WTC11 (cell line): ENCODE data around the gene KIF26A. TPM values are rescaled to one million over a fixed set of nuclear protein-coding genes. Genes with fewer than 3 reads are reported as not detected.
A peak's percentile ranks its signal among the peaks of the same experiment; 100 is the strongest.

ENCODE experiments used
- ATAC-seq: fragments of 200-7000 bp; cut with Tn5 transposase; 2 replicates; pipeline ENCODE4 v1.10.0; 2021; ENCODE audit warnings: mild to moderate bottlenecking, moderate library complexity
- CTCF ChIA-PET: fragments of 300-600 bp; sonication (Branson Sonifier 250); formaldehyde crosslinking; loops from one replicate; lab custom pipeline; 2021; ENCODE audit warnings: antibody characterized with exemption; lab: Charles Lee
- POLR2A ChIA-PET: fragments of 350-600 bp; sonication (Branson Sonifier 250); formaldehyde crosslinking; loops from one replicate; lab custom pipeline; 2021; ENCODE audit warnings: antibody characterized with exemption; lab: Charles Lee
- DNase-seq: peaks from one replicate; pipeline ENCODE4 v3.0.0; 2021; ENCODE audit warnings: low spot score
- H3K27ac Mint-ChIP-seq: 2 replicates; pipeline ENCODE4 v1.8.0; 2021; ENCODE audit warnings: mixed read lengths
- H3K27me3 Mint-ChIP-seq: 2 replicates; pipeline ENCODE4 v1.8.0; 2021; ENCODE audit warnings: low read depth, mild to moderate bottlenecking, moderate library complexity, mixed read lengths
- H3K36me3 Mint-ChIP-seq: 2 replicates; pipeline ENCODE4 v1.8.0; 2021; ENCODE audit warnings: mixed read lengths
- H3K4me1 Mint-ChIP-seq: 2 replicates; pipeline ENCODE4 v1.8.0; 2022; ENCODE audit warnings: mixed read lengths
- H3K4me3 Mint-ChIP-seq: 2 replicates; pipeline ENCODE4 v1.8.0; 2021; ENCODE audit warnings: mild to moderate bottlenecking, moderate library complexity, mixed read lengths
- H3K9me3 Mint-ChIP-seq: 2 replicates; pipeline ENCODE4 v1.8.0; 2021; ENCODE audit warnings: mixed read lengths
- AR ChIP-seq: fragments of 250-450 bp; sonication (Bioruptor Pico); IDR thresholded peaks from 2 replicates; pipeline ENCODE4 v1.9.0; 2021; ENCODE audit warnings: mild to moderate bottlenecking
- ATF1 ChIP-seq: sonication (generic); formaldehyde crosslinking; IDR thresholded peaks from 2 replicates; pipeline ENCODE4 v1.8.1; 2023; ENCODE audit warnings: mild to moderate bottlenecking, moderate library complexity, missing genetic modification reagents
- ELF4 ChIP-seq: sonication (generic); formaldehyde crosslinking; IDR thresholded peaks from 2 replicates; pipeline ENCODE4 v1.8.1; 2022; ENCODE audit warnings: low read depth, mild to moderate bottlenecking, moderate library complexity, missing genetic modification reagents
- FOXJ3 ChIP-seq: sonication (generic); formaldehyde crosslinking; IDR thresholded peaks from 2 replicates; pipeline ENCODE4 v1.9.0; 2021; ENCODE audit warnings: missing genetic modification reagents, mild to moderate bottlenecking, borderline replicate concordance
- FOXP1 ChIP-seq: sonication (generic); formaldehyde crosslinking; IDR thresholded peaks from 2 replicates; pipeline ENCODE4 v1.8.0; 2022; ENCODE audit warnings: missing genetic modification reagents, mild to moderate bottlenecking, moderate library complexity, borderline replicate concordance
- FOXP4 ChIP-seq: sonication (generic); formaldehyde crosslinking; IDR thresholded peaks from 2 replicates; pipeline ENCODE4 v1.8.0; 2022; ENCODE audit warnings: mild to moderate bottlenecking, missing genetic modification reagents
- JUN ChIP-seq: sonication (generic); formaldehyde crosslinking; IDR thresholded peaks from 2 replicates; pipeline ENCODE4 v1.8.0; 2023; ENCODE audit warnings: mild to moderate bottlenecking, missing genetic modification reagents
- NFE2L1 ChIP-seq: sonication (generic); formaldehyde crosslinking; IDR thresholded peaks from 2 replicates; pipeline ENCODE4 v1.8.1; 2023; ENCODE audit warnings: missing genetic modification reagents
- PRDM15 ChIP-seq: sonication (generic); formaldehyde crosslinking; IDR thresholded peaks from 2 replicates; pipeline ENCODE4 v1.8.0; 2022; ENCODE audit warnings: missing genetic modification reagents
- TEAD1 ChIP-seq: sonication (generic); formaldehyde crosslinking; IDR thresholded peaks from 2 replicates; pipeline ENCODE4 v1.8.0; 2022; ENCODE audit warnings: mild to moderate bottlenecking, missing genetic modification reagents
- TEAD4 ChIP-seq: sonication (generic); formaldehyde crosslinking; IDR thresholded peaks from 2 replicates; pipeline ENCODE4 v1.8.0; 2022; ENCODE audit warnings: mild to moderate bottlenecking, missing genetic modification reagents
- USF2 ChIP-seq: sonication (generic); formaldehyde crosslinking; IDR thresholded peaks from 2 replicates; pipeline ENCODE4 v1.8.1; 2023; ENCODE audit warnings: mild to moderate bottlenecking, missing genetic modification reagents, moderate library complexity
- ZMAT4 ChIP-seq: fragments of 250-450 bp; sonication (Bioruptor Pico); IDR thresholded peaks from 2 replicates; pipeline ENCODE4 v1.9.0; 2021; ENCODE audit warnings: mild to moderate bottlenecking
- ZNF232 ChIP-seq: sonication (generic); formaldehyde crosslinking; IDR thresholded peaks from 2 replicates; pipeline ENCODE4 v1.8.0; 2022; ENCODE audit warnings: mild to moderate bottlenecking, missing genetic modification reagents
- ZNF416 ChIP-seq: fragments of 250-450 bp; sonication (Bioruptor Pico); IDR thresholded peaks from 2 replicates; pipeline ENCODE4 v1.9.0; 2021; ENCODE audit warnings: mild to moderate bottlenecking, inconsistent platforms
- ZNF423 ChIP-seq: fragments of 250-450 bp; sonication (Bioruptor Pico); IDR thresholded peaks from 2 replicates; pipeline ENCODE4 v2.1.2; 2022; ENCODE audit warnings: mild to moderate bottlenecking, moderate library complexity
- ZNF425 ChIP-seq: fragments of 250-450 bp; sonication (Bioruptor Pico); conservative IDR thresholded peaks from 2 replicates; pipeline ENCODE4 v1.9.0; 2021; ENCODE audit warnings: mild to moderate bottlenecking
- total RNA-seq: library from RNA; stranded (reverse); gene quantifications from 3 replicates; pipeline ENCODE4 v1.2.3, GENCODE V29; 2021

Gene KIF26A
- total RNA-seq, 1 experiment from 2014 or later: 53.4 TPM

GRCh38 chr14:104187121-104187889 is 48.9 kb downstream of the KIF26A start (continued):
- no peak for TF ChIP-seq NFE2L1 (CRISPR knock-in tag)

- no peak overlapping the region for H3K4me3 Mint-ChIP-seq
- POLR2A ChIA-PET: no interaction called here
- no peaks in the 10 kb centered on the region for H3K36me3 Mint-ChIP-seq
- H3K4me1 Mint-ChIP-seq: no peaks in the 10 kb centered on the region; the same call in 1 of the 2 replicates
- no peaks in the 10 kb centered on the region for H3K9me3 Mint-ChIP-seq
- H3K27me3 Mint-ChIP-seq: no peaks in the 10 kb centered on the region
- CTCF ChIA-PET: interaction anchor here (1.0 to 1.6 kb wide), 4 partner anchors 38 to 107 kb away, joined by 3 to 9 read pairs (median 5); no protein-coding TSS in a partner anchor
- DNase-seq: no peak
- TF ChIP-seq ZNF423 (CRISPR knock-in tag) (peak; percentile 65), TEAD1 (CRISPR knock-in tag) (no peak)
- H3K27ac Mint-ChIP-seq: no peak overlapping the region
- peak; percentile 10; the same call in 1 of the 2 replicates for ATAC-seq
These were observed 49.7 kb downstream of the KIF26A start for GRCh38 chr14:104187931-104188726.

- no peaks in the 10 kb centered on the region for H3K36me3 Mint-ChIP-seq
- CTCF ChIA-PET: interaction anchor here (1.0 to 1.6 kb wide), 3 partner anchors 39 to 106 kb away, joined by 3 to 9 read pairs (median 7); no protein-coding TSS in a partner anchor
- no peak for TF ChIP-seq FOXP1
- TF ChIP-seq ZNF425 (CRISPR knock-in tag): no peak
- no peak for TF ChIP-seq FOXP4 (CRISPR knock-in tag)
- no peak for TF ChIP-seq USF2 (CRISPR knock-in tag)
- TF ChIP-seq FOXJ3: no peak
- TF ChIP-seq ZNF232 (CRISPR knock-in tag): no peak
- no peak for TF ChIP-seq ZNF416 (CRISPR knock-in tag)
- TF ChIP-seq ZMAT4: no peak
- no peak for TF ChIP-seq ELF4 (CRISPR knock-in tag)
- TF ChIP-seq ATF1: no peak
- TF ChIP-seq JUN (CRISPR knock-in tag): no peak
- no peak for TF ChIP-seq TEAD4
- no peak for TF ChIP-seq AR (CRISPR knock-in tag)
- TF ChIP-seq PRDM15 (CRISPR knock-in tag): no peak
These were observed 50.5 kb downstream of the KIF26A start for GRCh38 chr14:104188727-104189400.

More at GRCh38 chr14:104188727-104189400, 50.5 kb downstream of the KIF26A start:
- Mint-ChIP-seq H3K4me3 (no peak overlapping the region), H3K27me3 (no peaks in the 10 kb centered on the region), H3K27ac (0 out of 2 replicates have a peak overlapping the region, but pooled peaks have one; percentile 45), H3K4me1 (no peaks in the 10 kb centered on the region; the same call in 1 of the 2 replicates), H3K9me3 (no peaks in the 10 kb centered on the region)
- no peak for ATAC-seq
- DNase-seq: no peak
- POLR2A ChIA-PET: no interaction called here
